ENCODE results near the gene HIGD1A. TPM values are rescaled to one million over a fixed set of nuclear protein-coding genes. Genes with fewer than 3 reads are reported as not detected.
"Not testable (repeated sequence)": the region's sequence is repeated elsewhere in the genome, so short reads cannot be mapped to it uniquely, and the experiment has no call there.

The HIGD1A gene
- polyA plus RNA-seq, 3 donors from 2014 or later = 111 to 204 (median 159) TPM

GRCh38 chr3:42820746-42821051 is 16.4 kb upstream of the HIGD1A start:
- Mint-ChIP-seq H3K27me3 (ENCODE audit: low read depth in 3 of 3) (peaks cover 0 to 4% (median 3%) of the 10 kb centered on the region in 3 donors), H3K36me3 (no peaks in the 10 kb centered on the region), H3K4me3 (no peak overlapping the region), H3K9me3 (no peaks in the 10 kb centered on the region), H3K27ac (no peak overlapping the region), H3K4me1 (no peaks in the 10 kb centered on the region)
- no peak for DNase-seq

- Mint-ChIP-seq H3K9me3 (no peaks in the 10 kb centered on the region), H3K27ac (no peak overlapping the region), H3K27me3 (ENCODE audit: low read depth in 3 of 3) (peaks cover 2 to 7% (median 2%) of the 10 kb centered on the region in 3 donors), H3K36me3 (no peaks in the 10 kb centered on the region), H3K4me1 (no peaks in the 10 kb centered on the region), H3K4me3 (no peak overlapping the region)
- DNase-seq = no peak
Measured at GRCh38 chr3:42819351-42819965, 15.2 kb upstream of the HIGD1A start.

GRCh38 chr3:42815826-42816225 is 11.5 kb upstream of the HIGD1A start:
- Mint-ChIP-seq H3K27ac (no peak overlapping the region), H3K9me3 (no peaks in the 10 kb centered on the region), H3K4me1 (no peaks in the 10 kb centered on the region), H3K4me3 (no peak overlapping the region), H3K36me3 (no peaks in the 10 kb centered on the region), H3K27me3 (ENCODE audit: low read depth in 3 of 3) (peaks cover 0 to 6% (median 2%) of the 10 kb centered on the region in 3 donors)
- DNase-seq = no peak

DNA sequence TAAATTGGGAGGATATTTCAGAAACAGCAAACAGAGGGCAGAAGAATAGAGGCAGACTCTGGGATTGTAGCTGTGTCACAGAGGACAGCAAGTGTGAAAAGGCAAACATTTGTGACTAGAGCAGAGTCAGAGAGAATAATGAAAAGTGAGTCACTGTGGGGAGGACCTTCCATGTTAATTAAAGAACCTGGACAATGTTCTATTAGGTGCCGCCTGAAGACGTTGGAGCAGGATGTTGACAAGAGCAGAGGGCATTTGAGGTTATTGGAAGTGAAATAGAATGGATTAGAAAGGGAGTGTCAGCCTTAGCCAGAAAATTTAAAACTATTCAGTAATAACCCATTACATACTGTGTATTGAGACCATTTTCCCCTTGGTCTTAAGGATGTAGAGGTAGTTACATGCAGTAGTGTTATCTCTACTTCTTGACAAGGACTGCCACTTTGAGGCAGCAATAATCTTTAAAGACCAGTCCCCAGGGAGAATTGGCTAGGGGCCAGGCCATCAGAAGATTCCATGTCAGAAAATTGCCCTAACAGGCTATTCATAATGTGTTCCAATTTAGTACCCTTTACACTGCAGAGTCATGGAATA is 10.7 kb upstream of the HIGD1A start:
- Mint-ChIP-seq H3K4me3 (no peak overlapping the region), H3K9me3 (no peaks in the 10 kb centered on the region), H3K27ac (no peak overlapping the region), H3K4me1 (no peaks in the 10 kb centered on the region), H3K27me3 (ENCODE audit: low read depth in 3 of 3) (peaks cover 2 to 9% (median 2%) of the 10 kb centered on the region in 3 donors), H3K36me3 (no peaks in the 10 kb centered on the region)
- DNase-seq = no peak

GRCh38 chr3:42814246-42814645 is 10.0 kb upstream of the HIGD1A start:
- Mint-ChIP-seq H3K4me1 (no peaks in the 10 kb centered on the region), H3K36me3 (no peaks in the 10 kb centered on the region), H3K4me3 (no peak overlapping the region), H3K27me3 (ENCODE audit: low read depth in 3 of 3) (peaks cover 2 to 12% (median 4%) of the 10 kb centered on the region in 3 donors), H3K27ac (no peak overlapping the region), H3K9me3 (no peaks in the 10 kb centered on the region)
- no peak for DNase-seq

GRCh38 chr3:42811118-42811883 is 7.0 kb upstream of the HIGD1A start:
- not testable (repeated sequence) for DNase-seq, H3K27ac Mint-ChIP-seq, H3K4me3 Mint-ChIP-seq, H3K9me3 Mint-ChIP-seq, H3K4me1 Mint-ChIP-seq, H3K36me3 Mint-ChIP-seq
- peaks cover 2 to 14% (median 7%) of the 10 kb centered on the region in 3 donors for H3K27me3 Mint-ChIP-seq (ENCODE audit: low read depth in 3 of 3)

DNA sequence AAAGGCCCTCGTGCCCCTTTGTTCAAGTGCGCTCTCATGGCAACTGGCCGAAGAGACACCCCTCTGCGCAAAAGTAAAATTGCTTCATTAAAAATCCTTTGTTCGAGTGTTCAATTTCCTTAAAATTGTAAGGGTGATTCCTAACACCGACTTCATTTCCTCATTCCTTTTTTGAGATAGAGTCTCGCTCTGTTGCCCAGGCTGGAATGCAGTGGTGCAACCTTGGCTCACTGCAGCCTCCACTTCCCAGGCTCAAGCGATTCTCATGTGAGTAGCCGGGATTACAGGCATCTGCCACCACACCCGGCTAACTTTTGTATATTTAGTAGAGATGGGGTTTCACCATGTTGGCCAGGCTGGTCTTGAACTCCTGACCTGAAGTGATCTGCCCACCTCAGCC is 6.4 kb upstream of the HIGD1A start:
- not testable (repeated sequence) for H3K9me3 Mint-ChIP-seq, DNase-seq, H3K36me3 Mint-ChIP-seq, H3K4me1 Mint-ChIP-seq, H3K4me3 Mint-ChIP-seq, H3K27ac Mint-ChIP-seq
- peaks cover 2 to 14% (median 7%) of the 10 kb centered on the region in 3 donors for H3K27me3 Mint-ChIP-seq (ENCODE audit: low read depth in 3 of 3)

- peaks cover 6 to 14% of the 10 kb centered on the region in 2 donors for H3K4me1 Mint-ChIP-seq
- no peak within 1 kb of the TSS for H3K27ac Mint-ChIP-seq
- no peaks in the 10 kb centered on the region for H3K36me3 Mint-ChIP-seq
- no peak for DNase-seq
- H3K4me3 Mint-ChIP-seq = no peak within 1 kb of the TSS
- no peaks in the 10 kb centered on the region for H3K9me3 Mint-ChIP-seq
- peaks cover 8 to 10% (median 9%) of the 10 kb centered on the region in 3 donors for H3K27me3 Mint-ChIP-seq (ENCODE audit: low read depth in 3 of 3)
Measured at GRCh38 chr3:42809202-42809601, 4.9 kb upstream of the HIGD1A start, which contains the start of gene ACKR2. ACKR2 (plus strand) TSS chr3:42809445; CDS start chr3:42864503, 55,058 bp downstream.

DNA sequence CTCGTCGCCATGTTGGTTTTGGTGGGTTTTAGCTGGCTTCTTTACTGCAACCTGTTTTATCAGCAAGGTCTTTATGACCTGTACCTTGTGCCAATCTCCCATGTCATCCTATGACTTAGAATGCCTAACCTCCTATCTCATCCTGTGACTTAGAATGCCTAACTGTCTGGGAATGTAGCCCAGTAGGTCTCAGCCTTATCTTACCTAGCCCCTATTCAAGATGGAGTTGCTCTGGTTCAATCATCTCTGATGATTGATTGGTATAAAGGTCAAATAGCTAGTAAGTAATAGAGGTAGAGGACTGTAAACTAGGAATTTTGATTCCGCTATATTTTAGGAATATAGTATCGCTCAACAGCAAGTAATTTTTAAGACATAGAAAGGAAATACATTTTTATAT is 3.6 kb upstream of the HIGD1A start:
- no peaks in the 10 kb centered on the region for H3K36me3 Mint-ChIP-seq
- no peaks in the 10 kb centered on the region for H3K9me3 Mint-ChIP-seq
- H3K4me3 Mint-ChIP-seq = no peak overlapping the region
- no peak overlapping the region for H3K27ac Mint-ChIP-seq
- H3K4me1 Mint-ChIP-seq = peaks cover 18 to 26% of the 10 kb centered on the region in 2 donors
- DNase-seq = no peak
- H3K27me3 Mint-ChIP-seq (ENCODE audit: low read depth in 3 of 3) = peaks cover 11 to 13% (median 11%) of the 10 kb centered on the region in 3 donors

DNA sequence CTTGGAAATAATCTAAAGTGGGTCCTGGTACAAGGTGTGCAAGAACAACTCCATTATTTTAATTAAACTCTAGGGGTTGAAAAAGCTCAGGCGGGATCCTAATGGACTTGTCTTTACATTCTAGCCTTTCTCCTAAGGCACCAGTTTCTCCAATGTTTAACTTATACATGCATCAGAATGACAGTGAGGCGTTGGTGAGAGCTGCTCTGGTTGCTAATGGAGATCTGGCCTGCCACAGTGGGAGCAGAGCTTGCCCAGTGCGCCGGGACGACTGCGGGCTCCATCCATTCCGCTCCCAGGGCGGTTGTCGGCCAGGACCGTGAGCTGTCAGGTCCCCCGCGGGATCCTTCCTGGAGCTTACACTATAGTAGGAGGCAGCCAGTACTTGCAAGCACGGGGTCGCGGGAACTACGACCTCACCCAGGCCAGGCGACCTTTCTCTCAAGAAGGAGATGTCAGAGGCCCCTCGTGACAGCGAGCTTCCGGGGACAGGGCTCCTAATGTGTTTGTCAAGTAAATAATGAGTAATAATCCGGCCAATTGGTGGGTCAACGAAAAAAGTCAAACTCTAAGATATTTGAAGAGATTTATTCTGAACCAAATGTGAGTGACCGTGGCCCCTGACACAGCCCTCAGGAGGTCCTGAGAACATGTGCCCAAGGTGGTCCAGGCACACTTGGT is 991 bp upstream of the HIGD1A start:
- Mint-ChIP-seq H3K27ac (peak overlapping the region; percentile 83 to 97 (median 93)), H3K36me3 (no peaks in the 10 kb centered on the region), H3K4me3 (peak overlapping the region; percentile 88 to 97 (median 96)), H3K9me3 (no peaks in the 10 kb centered on the region), H3K27me3 (ENCODE audit: low read depth in 3 of 3) (peaks cover 9 to 11% (median 9%) of the 10 kb centered on the region in 3 donors), H3K4me1 (peaks cover 29 to 51% of the 10 kb centered on the region in 2 donors)
- peak in 1 of 3 donors; percentile 2 for DNase-seq

DNA sequence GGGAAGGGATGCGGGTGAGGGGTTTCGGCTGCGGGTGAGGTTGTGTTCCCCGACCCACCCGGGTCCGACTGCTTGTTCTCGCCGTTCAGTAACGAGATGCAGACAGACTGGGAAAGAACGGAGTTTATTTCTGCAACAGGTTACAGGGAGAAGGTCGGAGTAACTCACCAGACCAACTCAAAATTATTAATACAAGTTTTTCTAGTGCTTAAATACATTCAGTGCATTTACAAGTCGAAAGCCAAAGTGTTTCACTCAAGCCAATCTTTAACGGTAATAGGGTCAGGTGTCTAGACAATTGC is 492 bp upstream of the HIGD1A start:
- Mint-ChIP-seq H3K9me3 (no peaks in the 10 kb centered on the region), H3K27me3 (ENCODE audit: low read depth in 3 of 3) (peaks cover 8 to 11% (median 9%) of the 10 kb centered on the region in 3 donors), H3K4me3 (peak overlapping the region; percentile 88 to 97 (median 96)), H3K4me1 (peaks cover 29 to 56% of the 10 kb centered on the region in 2 donors), H3K36me3 (peaks cover 0 to under 1% (median 0%) of the 10 kb centered on the region in 3 donors), H3K27ac (peak overlapping the region; percentile 83 to 97 (median 93))
- no peak for DNase-seq

- Mint-ChIP-seq H3K36me3 (peaks cover 0 to 3% (median 0%) of the 10 kb centered on the region in 3 donors), H3K9me3 (no peaks in the 10 kb centered on the region), H3K27me3 (ENCODE audit: low read depth in 3 of 3) (peaks cover 5 to 9% (median 7%) of the 10 kb centered on the region in 3 donors), H3K4me3 (peak overlapping the region; percentile 88 to 97 (median 96)), H3K27ac (peak overlapping the region; percentile 85 to 97 (median 94)), H3K4me1 (peaks cover 35 to 59% of the 10 kb centered on the region in 2 donors)
- peak in 1 of 3 donors; percentile 36 for DNase-seq
Measured at GRCh38 chr3:42803414-42804105, 730 bp downstream of the HIGD1A start.

- Mint-ChIP-seq H3K36me3 (peaks cover 0 to 3% (median 0%) of the 10 kb centered on the region in 3 donors), H3K27ac (peak overlapping the region in 4 of 6 donors; percentile 77 to 97 (median 93)), H3K27me3 (ENCODE audit: low read depth in 3 of 3) (peaks cover 5 to 9% (median 7%) of the 10 kb centered on the region in 3 donors), H3K9me3 (no peaks in the 10 kb centered on the region), H3K4me1 (peaks cover 35 to 59% of the 10 kb centered on the region in 2 donors), H3K4me3 (peak overlapping the region; percentile 88 to 97 (median 96))
- DNase-seq = no peak
Measured at GRCh38 chr3:42802876-42803413, 1.3 kb downstream of the HIGD1A start.
